Kidney epithelial cell (primary cell): ENCODE measurements around the gene CTRL. TPM values are rescaled to one million over a fixed set of nuclear protein-coding genes. Genes with fewer than 3 reads are reported as not detected.
"Not testable (repeated sequence)": the region's sequence is repeated elsewhere in the genome, so short reads cannot be mapped to it uniquely, and the experiment has no call there.

Experiments used
- DNase-seq: peaks from one replicate; pipeline ENCODE4 v3.0.0-alpha.2; 2010; ENCODE audit warnings: low read depth
- H3K27me3 ChIP-seq: 2 replicates; pipeline ENCODE4 v1.6.0; 2011; ENCODE audit warnings: low read length; ENCODE audit not compliant: control insufficient read depth, insufficient read depth
- H3K36me3 ChIP-seq: 2 replicates; pipeline ENCODE4 v1.5.1; 2011; ENCODE audit warnings: low read length; ENCODE audit not compliant: control insufficient read depth, insufficient read depth
- H3K4me3 ChIP-seq: 2 replicates; pipeline ENCODE4 v1.5.1; 2011; ENCODE audit warnings: low read depth, mild to moderate bottlenecking, control low read depth, low read length
- CTCF ChIP-seq: IDR thresholded peaks from 2 replicates; pipeline ENCODE4 v1.5.1; 2011; ENCODE audit warnings: mild to moderate bottlenecking, moderate library complexity, low read length, control low read depth, inconsistent platforms; ENCODE audit not compliant: insufficient read depth, poor library complexity, severe bottlenecking
- total RNA-seq: library from RNA; depleted of rRNA; stranded (reverse); fragments of >200 nt; gene quantifications from 2 replicates; pipeline ENCODE4 v1.2.3, GENCODE V29; 2015

CTRL gene
- total RNA-seq, 1 donor from 2014 or later: not detected

- TF ChIP-seq CTCF: peak; percentile 70
- Histone ChIP-seq H3K36me3 (peaks cover 1% of the 10 kb centered on the region), H3K27me3 (no peaks in the 10 kb centered on the region), H3K4me3 (no peak overlapping the region)
- no peak for DNase-seq
These were observed 10.5 kb upstream of the CTRL start for GRCh38 chr16:67942200-67942509.

DNA sequence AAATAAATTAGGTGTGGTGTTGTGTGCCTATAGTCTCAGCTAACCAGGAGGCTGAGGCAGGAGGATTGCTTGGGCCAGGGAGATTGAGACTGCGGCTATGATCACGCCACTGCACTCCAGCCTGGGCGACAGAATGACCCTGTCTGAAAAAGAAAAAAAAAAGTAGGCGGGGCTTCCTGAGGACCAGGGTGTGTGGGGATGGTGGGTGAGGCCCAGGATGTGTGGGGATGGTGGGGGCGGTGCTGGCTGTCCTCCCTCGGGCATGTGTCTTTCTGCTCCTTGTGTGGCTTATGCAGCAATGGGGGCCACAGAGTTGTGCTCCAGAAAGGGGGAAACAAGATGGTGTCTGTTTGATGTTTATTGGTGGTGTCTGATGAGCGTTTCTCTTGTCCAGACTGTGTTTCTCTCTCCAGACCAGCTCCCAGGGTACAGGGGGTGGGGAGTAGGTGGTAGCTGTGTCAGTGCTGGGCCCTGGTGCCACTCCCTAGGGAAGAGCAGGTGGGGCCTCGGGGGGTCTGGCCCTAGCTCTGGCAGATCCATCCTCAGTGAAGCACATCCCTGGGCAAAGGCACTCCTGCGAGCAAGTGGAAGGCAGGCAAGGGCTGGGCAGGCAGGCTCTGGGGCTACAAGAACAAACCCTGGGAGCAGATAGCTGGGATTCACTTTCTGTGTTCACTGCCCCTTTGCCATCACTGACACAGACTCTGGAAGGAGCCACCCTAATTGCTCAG lies 10.0 kb upstream of the CTRL start:
- H3K27me3 ChIP-seq: no peaks in the 10 kb centered on the region
- TF ChIP-seq CTCF: no peak
- H3K36me3 ChIP-seq: peaks cover 1% of the 10 kb centered on the region
- DNase-seq: no peak
- H3K4me3 ChIP-seq: no peak overlapping the region

GRCh38 chr16:67940446-67941089 lies 8.9 kb upstream of the CTRL start:
- no peak overlapping the region for H3K4me3 ChIP-seq
- TF ChIP-seq CTCF: no peak
- no peak for DNase-seq
- no peaks in the 10 kb centered on the region for H3K27me3 ChIP-seq
- H3K36me3 ChIP-seq: no peaks in the 10 kb centered on the region

GRCh38 chr16:67939507-67940445 lies 8.1 kb upstream of the CTRL start:
- H3K27me3 ChIP-seq: no peaks in the 10 kb centered on the region
- H3K4me3 ChIP-seq: no peak overlapping the region
- DNase-seq: no peak
- no peaks in the 10 kb centered on the region for H3K36me3 ChIP-seq
- no peak for TF ChIP-seq CTCF

DNA sequence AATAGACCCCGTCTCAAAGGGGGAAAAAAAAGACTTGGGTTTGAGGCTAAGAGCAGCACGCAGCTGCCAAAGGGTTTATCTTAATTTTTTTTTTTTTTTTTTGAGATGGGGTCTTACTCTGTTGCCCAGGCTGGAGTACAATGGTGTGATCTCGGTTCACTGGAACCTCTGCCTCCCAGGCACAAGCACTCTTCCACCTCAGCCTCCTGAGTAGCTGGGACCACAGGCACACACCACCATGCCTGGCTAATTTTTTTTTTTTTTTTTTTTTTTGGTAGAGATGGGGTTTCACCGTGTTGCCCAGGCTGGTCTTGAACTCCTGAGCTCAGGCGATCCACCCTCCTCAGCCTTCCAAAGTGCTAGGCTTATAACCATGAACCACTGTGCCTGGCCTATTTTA lies 6.1 kb upstream of the CTRL start:
- H3K4me3 ChIP-seq, H3K27me3 ChIP-seq, DNase-seq, H3K36me3 ChIP-seq: not testable (repeated sequence)
